Fibroblast of the aortic adventitia (primary cell): ENCODE results near the gene STXBP4. TPM values are rescaled to one million over a fixed set of nuclear protein-coding genes. Genes with fewer than 3 reads are reported as not detected.

ENCODE experiments used
- DNase-seq: peaks from one replicate; pipeline ENCODE4 v3.0.0-alpha.2; 2010; ENCODE audit warnings: low read depth
- H3K4me3 ChIP-seq: 2 replicates; pipeline ENCODE4 v1.5.1; 2011; ENCODE audit warnings: low read depth, mild to moderate bottlenecking, control low read depth, low read length, moderate library complexity
- CTCF ChIP-seq: IDR thresholded peaks from 2 replicates; pipeline ENCODE4 v1.5.1; 2011; ENCODE audit warnings: mild to moderate bottlenecking, low read length, control low read depth, inconsistent platforms; ENCODE audit not compliant: insufficient read depth
- total RNA-seq: library from RNA; depleted of rRNA; stranded (reverse); fragments of >200 nt; gene quantifications from 2 replicates; pipeline ENCODE4 v1.2.3, GENCODE V29; 2012; ENCODE audit warnings: low replicate concordance

Gene STXBP4
- total RNA-seq, 1 donor = 32.0 TPM

DNA sequence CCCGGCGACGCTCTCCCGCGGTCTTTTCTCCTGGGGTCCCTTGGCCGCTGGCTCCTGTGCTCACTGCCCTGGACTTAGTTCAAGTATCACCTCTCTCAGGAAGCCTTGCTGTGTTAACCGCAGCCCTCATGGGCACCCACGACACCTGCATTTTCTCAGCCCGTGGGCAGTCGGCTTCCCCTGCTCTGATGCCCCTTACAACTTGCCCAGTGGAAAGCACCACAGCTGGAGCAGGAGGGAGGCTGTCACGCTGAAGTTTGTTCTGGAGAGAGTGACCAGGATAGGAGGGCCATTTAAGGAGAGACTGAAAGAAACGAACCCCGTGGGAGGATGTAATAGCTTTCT is 395 bp downstream of the STXBP4 start:
- DNase-seq = peak; percentile 49
- no peak for TF ChIP-seq CTCF

GRCh38 chr17:54969658-54970572 is 1.4 kb downstream of the STXBP4 start:
- TF ChIP-seq CTCF = no peak
- no peak for DNase-seq
- peak overlapping the region; percentile 94 for H3K4me3 ChIP-seq

More for the DNA sequence above, 395 bp downstream of the STXBP4 start:
- peak overlapping the region; percentile 94 for H3K4me3 ChIP-seq

DNA sequence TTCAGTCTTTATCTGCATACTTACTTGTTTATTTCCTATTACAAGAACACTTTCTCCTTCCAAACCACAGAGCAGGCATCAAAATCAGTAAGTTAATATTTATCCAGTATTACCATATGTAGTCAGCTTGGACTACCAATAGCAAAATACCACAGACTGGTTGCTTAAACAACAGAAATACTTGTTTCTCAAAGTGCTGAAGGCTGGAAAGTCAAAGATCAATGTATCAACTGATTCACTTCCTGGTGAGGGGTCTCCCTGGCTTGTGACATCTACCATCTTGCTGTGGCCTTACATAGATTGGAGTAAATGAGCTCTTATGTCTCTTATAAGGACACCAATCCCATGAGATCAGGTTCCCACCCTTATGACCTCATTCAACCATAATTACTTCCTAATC is 2.6 kb downstream of the STXBP4 start:
- no peak overlapping the region for H3K4me3 ChIP-seq
- no peak for TF ChIP-seq CTCF
- DNase-seq = no peak

DNA sequence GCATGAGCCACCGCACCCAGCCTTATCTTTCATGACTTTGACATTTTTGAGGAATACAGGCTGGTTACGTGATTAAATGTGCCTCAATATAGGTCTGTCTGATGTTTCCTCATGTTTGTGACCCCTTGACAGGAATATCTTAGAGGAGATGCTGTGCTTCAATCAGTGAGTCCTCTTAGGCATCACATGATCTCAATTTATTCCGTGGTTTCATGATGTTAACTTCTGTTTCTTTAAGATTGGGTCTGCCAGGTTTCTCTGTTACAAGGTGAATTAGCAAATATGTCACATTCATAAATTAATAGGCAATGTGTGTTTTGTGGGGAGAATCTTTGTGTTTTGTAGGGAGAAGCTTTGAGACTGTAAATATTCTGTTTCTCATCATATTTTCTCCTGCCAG is 3.3 kb downstream of the STXBP4 start:
- H3K4me3 ChIP-seq = no peak overlapping the region
- DNase-seq = no peak
- no peak for TF ChIP-seq CTCF

- no peak for DNase-seq
- TF ChIP-seq CTCF = no peak
- no peak overlapping the region for H3K4me3 ChIP-seq
Measured at GRCh38 chr17:54972406-54973138, 4.0 kb downstream of the STXBP4 start.

- no peak for DNase-seq
- H3K4me3 ChIP-seq = no peak overlapping the region
- TF ChIP-seq CTCF = no peak
Measured at GRCh38 chr17:54974759-54975158, 6.2 kb downstream of the STXBP4 start.
